Fibroblast of skin of back (primary cell): Measurements from ENCODE around the gene ARHGAP24.
"Not testable (repeated sequence)": the region's sequence is repeated elsewhere in the genome, so short reads cannot be mapped to it uniquely, and the experiment has no call there.

Source experiments
- DNase-seq: peaks from one replicate; pipeline ENCODE4 v3.0.0-alpha.2; 2013

Gene ARHGAP24

GRCh38 chr4:85928775-85929591, 454.0 kb downstream of the ARHGAP24 start:
- DNase-seq, result peak; percentile 42

- peak; percentile 34 for DNase-seq
Observed at GRCh38 chr4:85929961-85930665, 455.2 kb downstream of the ARHGAP24 start.

- DNase-seq, result peak; percentile 79
Observed at GRCh38 chr4:85932500-85933290, 457.7 kb downstream of the ARHGAP24 start.

- no peak for DNase-seq
Observed at GRCh38 chr4:85933291-85933640, 458.3 kb downstream of the ARHGAP24 start.

- DNase-seq, result no peak
Observed at GRCh38 chr4:85937507-85937906, 462.6 kb downstream of the ARHGAP24 start.

- DNase-seq, result no peak
Observed at GRCh38 chr4:85938062-85938461, 463.1 kb downstream of the ARHGAP24 start.

GRCh38 chr4:85938902-85939301, 464.0 kb downstream of the ARHGAP24 start:
- DNase-seq, result no peak

- DNase-seq, result no peak
Observed at GRCh38 chr4:85939595-85939994, 464.6 kb downstream of the ARHGAP24 start.

- DNase-seq, result no peak
Observed at GRCh38 chr4:85940151-85940550, 465.2 kb downstream of the ARHGAP24 start.

GRCh38 chr4:85942107-85942506, 467.2 kb downstream of the ARHGAP24 start:
- DNase-seq, result no peak

- no peak for DNase-seq
Observed at GRCh38 chr4:85946821-85947220, 471.9 kb downstream of the ARHGAP24 start.

GRCh38 chr4:85951099-85951498, 476.1 kb downstream of the ARHGAP24 start:
- DNase-seq, result no peak

GRCh38 chr4:85952528-85952927, 477.6 kb downstream of the ARHGAP24 start:
- peak; percentile 44 for DNase-seq

- DNase-seq, result no peak
Observed at GRCh38 chr4:85952972-85953650, 478.2 kb downstream of the ARHGAP24 start.

- DNase-seq, result peak; percentile 77
Observed at GRCh38 chr4:85953651-85954018, 478.7 kb downstream of the ARHGAP24 start.

GRCh38 chr4:85955620-85956292, 480.8 kb downstream of the ARHGAP24 start:
- peak; percentile 38 for DNase-seq

GRCh38 chr4:85956293-85956945, 481.5 kb downstream of the ARHGAP24 start:
- no peak for DNase-seq

- DNase-seq, result no peak
Observed at GRCh38 chr4:85961887-85962286, 486.9 kb downstream of the ARHGAP24 start.

- DNase-seq, result peak; percentile 19
Observed at GRCh38 chr4:85963231-85963630, 488.3 kb downstream of the ARHGAP24 start.

GRCh38 chr4:85964298-85964697, 489.3 kb downstream of the ARHGAP24 start:
- DNase-seq, result no peak

GRCh38 chr4:85965017-85965416, 490.1 kb downstream of the ARHGAP24 start:
- DNase-seq, result not testable (repeated sequence)

- no peak for DNase-seq
Observed at GRCh38 chr4:85965529-85965928, 490.6 kb downstream of the ARHGAP24 start.
